ENCODE data around the gene DOC2A. TPM values are rescaled to one million over a fixed set of nuclear protein-coding genes. Genes with fewer than 3 reads are reported as not detected.
A peak's percentile ranks its signal among the peaks of the same experiment; 100 is the strongest.

DOC2A gene
- total RNA-seq, 2 experiments from 2014 or later: 0.14 TPM

DNA sequence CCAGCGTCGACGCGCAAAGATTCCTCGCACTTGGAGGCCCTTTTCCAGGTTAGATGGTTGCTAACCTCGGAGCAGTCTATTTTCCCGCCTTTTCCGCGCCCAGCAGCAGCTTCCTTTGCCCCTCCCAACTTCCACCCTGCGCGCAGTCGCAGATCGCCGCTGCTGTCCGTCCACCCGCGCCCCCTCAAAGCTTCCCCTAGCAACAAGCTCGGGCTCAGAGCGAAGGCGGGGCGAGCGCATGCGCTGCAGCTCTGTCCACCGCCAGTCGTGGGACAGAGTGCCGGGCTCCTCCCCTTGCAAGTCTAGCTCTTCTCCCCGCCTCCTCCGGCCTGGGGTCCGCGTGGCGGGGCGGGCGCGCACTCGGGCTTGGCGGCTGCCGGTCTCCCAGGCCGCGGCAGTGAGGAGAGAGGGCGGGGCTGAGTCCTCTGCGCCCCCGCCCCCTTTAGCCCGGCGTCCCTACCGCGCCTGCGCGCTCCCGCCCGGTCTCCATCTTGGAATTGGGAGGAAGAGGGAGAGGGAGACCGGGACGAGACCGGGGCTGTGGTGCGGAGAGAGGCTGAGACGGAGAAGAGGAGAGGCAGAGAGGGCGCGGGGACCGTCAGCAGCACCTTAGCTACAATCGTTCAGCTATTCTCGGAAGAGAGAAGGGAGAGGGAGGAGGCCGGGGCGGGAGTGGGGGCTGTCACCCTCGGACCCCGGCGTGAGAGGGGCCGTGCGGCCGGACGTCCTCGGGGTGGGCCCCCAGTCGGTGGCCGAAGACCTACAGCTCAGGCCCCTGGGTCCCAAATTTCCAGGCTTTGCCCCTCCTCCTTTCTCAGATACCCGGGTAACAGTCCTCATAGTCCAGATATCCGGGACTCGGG is 37.2 kb downstream of the DOC2A start, which contains the start of gene TAOK2:
TAOK2 (plus strand) TSS at position 485 of the 863 bp plus-strand sequence. CDS start 3,905 bp downstream, outside the sequence.
- DNase-seq (peak; percentile 76 to 98 (median 90)), ATAC-seq (ENCODE audit: poor library complexity) (peak; percentile 87)
- Histone ChIP-seq H3K4me3 (ENCODE audit: low read length) (peak within 1 kb of the TSS; percentile 99), H3K27me3 (ENCODE audit: control insufficient read depth in 1 of 2, insufficient read depth in 2 of 2, low read length in 2 of 2) (no peaks in the 10 kb centered on the region), H3K27ac (ENCODE audit: low read depth in 1 of 2, low read length in 2 of 2) (peak within 1 kb of the TSS; percentile 70 to 83), H3K9me3 (ENCODE audit: control insufficient read depth in 1 of 2, insufficient read depth in 1 of 2, low read length in 2 of 2) (no peaks in the 10 kb centered on the region), H3K4me1 (ENCODE audit: insufficient read depth, low read length) (peaks cover 39% of the 10 kb centered on the region), H3K36me3 (ENCODE audit: insufficient read depth, low read length) (peaks cover 16% of the 10 kb centered on the region)
- CTCF ChIA-PET: interaction anchor here (1.0 to 3.5 kb wide), 7 partner anchors 12 to 273 kb away, joined by 3 to 17 read pairs (median 4); partner anchors contain the start of genes CDIPT, KCTD13 and TMEM219
- no peaks in the 10 kb centered on the region for H3K27me3 Mint-ChIP-seq
- no peaks in the 10 kb centered on the region for H3K9me3 Mint-ChIP-seq
- POLR2A ChIA-PET: interaction anchor here (0.6 to 6.4 kb wide), 25 partner anchors 12 to 980 kb away, joined by 3 to 69 read pairs (median 5); partner anchors contain the start of genes ALDOA, CDIPT, HIRIP3 and INO80E
- intact Hi-C loops (cut with DNase I, micrococcal nuclease): loop anchor here (1.0 to 5.0 kb wide), 4 partner anchors 11 to 166 kb away; partner anchors contain the start of genes HIRIP3 (in 1 of the 2), MAZ (in 1 of the 2) and TMEM219 (in 1 of the 2)
- TF ChIP-seq CTCF (IDR thresholded peaks at IDR 0.05): no peak
- H3K36me3 Mint-ChIP-seq (ENCODE audit: low read depth): peaks cover 36% of the 10 kb centered on the region
- peaks cover 50% of the 10 kb centered on the region for H3K4me1 Mint-ChIP-seq (ENCODE audit: low read depth)
- H3K4me3 Mint-ChIP-seq: peak within 1 kb of the TSS; percentile 98
- H3K27ac Mint-ChIP-seq: peak within 1 kb of the TSS; percentile 84

DNA sequence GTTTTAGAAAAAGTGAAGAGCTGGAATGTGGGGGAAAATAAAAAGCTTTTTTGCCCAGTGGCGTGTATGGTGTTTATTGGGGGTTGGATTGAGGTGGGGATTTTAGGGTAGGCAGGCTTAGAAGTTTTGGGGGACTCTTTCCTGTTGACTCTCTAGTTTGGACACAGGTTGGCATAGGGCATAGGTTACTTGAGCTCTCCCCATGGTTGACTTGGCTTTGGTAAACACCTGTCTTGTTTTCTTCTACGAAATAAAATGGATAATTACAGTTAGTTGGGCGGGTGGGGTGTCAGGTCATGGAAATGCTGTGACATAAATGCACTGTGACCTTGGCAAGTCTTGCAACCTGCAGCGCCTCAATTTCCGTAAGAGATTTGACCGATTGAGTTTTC is 37.8 kb downstream of the DOC2A start:
- DNase-seq: no peak
- Histone ChIP-seq H3K27me3 (ENCODE audit: control insufficient read depth in 1 of 2, insufficient read depth in 2 of 2, low read length in 2 of 2) (no peaks in the 10 kb centered on the region), H3K36me3 (ENCODE audit: insufficient read depth, low read length) (peaks cover 16% of the 10 kb centered on the region), H3K9me3 (ENCODE audit: control insufficient read depth in 1 of 2, insufficient read depth in 1 of 2, low read length in 2 of 2) (no peaks in the 10 kb centered on the region), H3K4me1 (ENCODE audit: insufficient read depth, low read length) (peaks cover 39% of the 10 kb centered on the region), H3K4me3 (ENCODE audit: low read length) (peak overlapping the region; percentile 99), H3K27ac (ENCODE audit: low read depth in 1 of 2, low read length in 2 of 2) (peak overlapping the region; percentile 37 to 70)
- CTCF ChIA-PET: interaction anchor here (1.0 to 3.5 kb wide), 8 partner anchors 11 to 272 kb away, joined by 3 to 17 read pairs (median 4); partner anchors contain the start of genes CDIPT, KCTD13 and TMEM219
- intact Hi-C loops (cut with DNase I, micrococcal nuclease): loop anchor here (1.0 to 5.0 kb wide), 3 partner anchors 11 to 166 kb away; partner anchors contain the start of genes HIRIP3 (in 1 of the 2), MAZ (in 1 of the 2) and TMEM219 (in 1 of the 2)
- peaks cover 50% of the 10 kb centered on the region for H3K4me1 Mint-ChIP-seq (ENCODE audit: low read depth)
- H3K4me3 Mint-ChIP-seq: peak overlapping the region; percentile 98
- ATAC-seq (ENCODE audit: poor library complexity): no peak
- H3K27ac Mint-ChIP-seq: peak overlapping the region; percentile 84
- TF ChIP-seq CTCF (IDR thresholded peaks at IDR 0.05): no peak
- POLR2A ChIA-PET: interaction anchor here (0.7 to 6.4 kb wide), 24 partner anchors 11 to 445 kb away, joined by 3 to 69 read pairs (median 5); partner anchors contain the start of genes ALDOA, CDIPT, HIRIP3 and INO80E
- H3K36me3 Mint-ChIP-seq (ENCODE audit: low read depth): peaks cover 36% of the 10 kb centered on the region
- H3K9me3 Mint-ChIP-seq: no peaks in the 10 kb centered on the region
- H3K27me3 Mint-ChIP-seq: no peaks in the 10 kb centered on the region

DNA sequence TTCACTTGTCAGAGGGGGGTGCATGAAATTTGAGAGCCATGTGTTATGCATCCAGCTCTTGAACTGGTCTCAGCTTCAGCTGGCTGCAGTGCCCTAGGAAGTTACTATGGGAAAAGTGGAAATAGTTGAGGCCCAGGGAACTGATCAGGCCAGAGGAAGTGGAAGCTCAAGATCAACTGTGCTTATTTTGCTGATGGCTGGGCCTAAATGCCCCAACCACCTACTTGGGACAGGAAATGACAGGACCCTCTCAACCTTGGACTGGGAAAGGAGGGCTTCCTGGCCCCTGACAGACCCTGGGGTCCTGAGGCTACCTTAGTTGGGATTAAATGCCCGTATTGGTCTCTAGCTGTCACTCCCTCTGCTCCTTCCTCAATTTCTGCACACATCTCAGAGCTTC is 38.3 kb downstream of the DOC2A start:
- Histone ChIP-seq H3K4me1 (ENCODE audit: insufficient read depth, low read length) (peaks cover 39% of the 10 kb centered on the region), H3K36me3 (ENCODE audit: insufficient read depth, low read length) (peaks cover 13% of the 10 kb centered on the region), H3K9me3 (ENCODE audit: control insufficient read depth in 1 of 2, insufficient read depth in 1 of 2, low read length in 2 of 2) (no peaks in the 10 kb centered on the region), H3K27me3 (ENCODE audit: control insufficient read depth in 1 of 2, insufficient read depth in 2 of 2, low read length in 2 of 2) (no peaks in the 10 kb centered on the region), H3K4me3 (ENCODE audit: low read length) (no peak overlapping the region), H3K27ac (ENCODE audit: low read depth in 1 of 2, low read length in 2 of 2) (peak overlapping the region; percentile 37 to 70)
- Mint-ChIP-seq H3K4me3 (peak overlapping the region; percentile 98), H3K9me3 (no peaks in the 10 kb centered on the region), H3K4me1 (ENCODE audit: low read depth) (peaks cover 47% of the 10 kb centered on the region), H3K36me3 (ENCODE audit: low read depth) (peaks cover 35% of the 10 kb centered on the region), H3K27me3 (no peaks in the 10 kb centered on the region), H3K27ac (peak overlapping the region; percentile 84)
- DNase-seq (no peak), ATAC-seq (ENCODE audit: poor library complexity) (no peak)
- TF ChIP-seq CTCF (IDR thresholded peaks at IDR 0.05): no peak
- ChIA-PET CTCF (interaction anchor here (1.0 to 3.5 kb wide), 7 partner anchors 10 to 272 kb away, joined by 3 to 17 read pairs (median 3); partner anchors contain the start of genes CDIPT, KCTD13 and TMEM219), POLR2A (interaction anchor here (0.9 to 6.4 kb wide), 10 partner anchors 11 to 271 kb away, joined by 3 to 69 read pairs (median 8); partner anchors contain the start of genes ALDOA, CDIPT, HIRIP3 and INO80E)
- intact Hi-C loops (cut with DNase I, micrococcal nuclease): loop anchor here in 1 of 2 experiments (5.0 kb wide), 1 partner anchor 165 kb away; the partner anchor contains the start of gene MAZ

All from CD4-positive, alpha-beta T cell (primary cell).